ENCODE measurements around the gene ISCU.

DNA sequence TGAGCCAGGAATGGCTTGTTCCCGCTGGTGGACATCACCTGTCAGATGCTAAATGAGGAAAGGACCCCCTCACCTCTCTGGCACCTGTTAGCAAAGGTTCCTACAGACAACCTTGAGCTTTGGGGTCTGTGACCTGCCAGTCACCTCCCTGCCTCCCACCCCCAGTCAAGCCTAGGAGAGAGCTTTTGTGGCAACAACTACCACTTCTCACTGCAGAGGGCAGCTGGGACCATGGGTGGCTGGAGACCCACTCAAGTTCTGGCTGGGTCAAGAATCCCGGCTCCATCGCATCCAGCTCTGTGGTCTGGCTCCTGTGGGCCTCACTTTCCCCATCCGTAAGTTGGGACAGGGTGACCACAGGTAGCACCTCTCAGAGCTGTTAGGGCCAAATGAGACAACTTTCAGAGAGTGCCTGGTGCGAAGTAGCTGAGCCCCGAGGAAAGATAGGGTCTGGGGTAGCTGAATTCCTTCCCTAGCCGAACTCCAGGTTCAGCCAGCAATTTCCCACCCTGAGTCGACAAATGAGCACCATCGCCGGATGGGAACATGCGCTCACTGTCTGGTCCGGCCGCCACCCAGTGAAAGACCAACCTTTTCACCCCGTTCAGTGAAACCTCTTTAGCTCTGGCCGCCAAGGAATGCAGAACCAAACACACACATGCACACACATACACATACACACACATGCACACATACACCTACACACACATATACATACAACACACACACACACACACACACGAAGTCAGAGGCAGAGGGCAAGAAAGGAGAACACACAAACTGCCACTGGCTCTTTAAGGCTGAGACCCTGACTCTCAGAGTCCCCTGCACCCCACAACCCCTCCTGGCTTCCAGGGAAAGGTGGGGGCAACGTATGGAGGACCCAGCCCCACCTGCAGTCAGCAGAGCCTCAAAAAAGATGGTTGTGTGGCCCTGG, 33.6 kb downstream of the ISCU start:
- TF ChIP-seq POLR2AphosphoS5 (IDR thresholded peaks at IDR 0.05; ENCODE audit: low read depth, low read length) (no peak), FOXP2 (optimal IDR thresholded peaks at IDR 0.05; ENCODE audit: borderline replicate concordance, extremely low read depth, extremely low read length, insufficient read depth) (no peak)
